Measurements from ENCODE around the gene KCNQ2.

The KCNQ2 gene

DNA sequence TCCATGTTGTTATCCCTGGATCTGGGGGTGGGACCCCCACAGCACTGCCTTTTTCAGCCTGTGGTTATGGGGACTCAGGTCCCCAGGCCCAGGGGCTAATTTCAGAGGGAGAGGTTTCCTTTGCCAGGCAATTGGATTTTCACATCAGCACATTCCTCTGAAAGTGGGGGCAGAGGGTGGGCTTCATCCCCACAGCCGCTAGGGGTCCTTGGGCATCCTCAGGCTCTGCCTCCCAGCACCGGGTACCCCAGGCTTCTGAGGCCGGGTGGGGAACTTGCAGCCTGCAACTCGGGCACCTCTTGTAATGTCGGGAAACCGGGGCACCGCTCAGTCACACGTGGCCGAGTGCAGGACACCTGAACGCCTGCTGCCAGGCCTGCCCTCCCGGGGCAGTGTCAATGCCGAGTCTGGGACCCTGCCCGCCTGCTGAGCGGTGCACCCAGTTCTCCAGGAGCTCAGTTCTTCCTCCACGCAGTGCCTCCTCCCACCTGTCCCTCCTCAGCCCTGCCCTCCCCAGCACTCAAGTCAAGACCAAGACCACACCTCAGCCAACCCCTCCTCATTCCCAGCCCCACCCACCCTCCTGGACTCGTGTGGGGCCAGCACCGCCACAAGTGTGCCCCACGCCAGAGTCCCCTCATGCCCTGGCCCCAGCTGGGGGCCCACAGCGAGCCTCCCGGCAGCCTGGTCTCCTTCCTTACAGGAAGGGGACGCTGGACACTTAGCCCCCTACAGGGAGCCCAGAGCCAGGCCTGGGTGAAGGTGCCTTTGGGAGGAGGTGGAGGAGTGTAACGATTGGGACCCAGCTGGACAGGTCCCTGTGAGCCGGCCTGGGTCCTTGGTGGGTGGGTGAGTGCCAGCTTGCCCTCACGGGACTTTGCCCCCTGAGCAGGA lies 102.5 kb downstream of the KCNQ2 start:
- Histone ChIP-seq H3K79me2 (ENCODE audit: low read length) (no peaks in the 10 kb centered on the region), H3K36me3 (replicated peaks; ENCODE audit: low read depth, low read length) (no peaks in the 10 kb centered on the region), H3K4me3 (ENCODE audit: low read length) (no peak overlapping the region), H3K27ac (ENCODE audit: low read length) (no peak overlapping the region), H2AFZ (ENCODE audit: low read depth, low read length) (no peak overlapping the region), H3K4me2 (ENCODE audit: low read length) (no peak overlapping the region), H3K9me3 (ENCODE audit: insufficient read depth, low read length) (no peaks in the 10 kb centered on the region), H3K4me1 (ENCODE audit: low read length) (no peaks in the 10 kb centered on the region), H3K9ac (ENCODE audit: low read length) (no peak overlapping the region), H4K20me1 (ENCODE audit: insufficient read depth, low read length) (no peaks in the 10 kb centered on the region), H3K27me3 (ENCODE audit: low read depth, low read length) (peaks cover 3% of the 10 kb centered on the region; the same call in 1 of the 2 replicates)
- TF ChIP-seq, protein P1, sequence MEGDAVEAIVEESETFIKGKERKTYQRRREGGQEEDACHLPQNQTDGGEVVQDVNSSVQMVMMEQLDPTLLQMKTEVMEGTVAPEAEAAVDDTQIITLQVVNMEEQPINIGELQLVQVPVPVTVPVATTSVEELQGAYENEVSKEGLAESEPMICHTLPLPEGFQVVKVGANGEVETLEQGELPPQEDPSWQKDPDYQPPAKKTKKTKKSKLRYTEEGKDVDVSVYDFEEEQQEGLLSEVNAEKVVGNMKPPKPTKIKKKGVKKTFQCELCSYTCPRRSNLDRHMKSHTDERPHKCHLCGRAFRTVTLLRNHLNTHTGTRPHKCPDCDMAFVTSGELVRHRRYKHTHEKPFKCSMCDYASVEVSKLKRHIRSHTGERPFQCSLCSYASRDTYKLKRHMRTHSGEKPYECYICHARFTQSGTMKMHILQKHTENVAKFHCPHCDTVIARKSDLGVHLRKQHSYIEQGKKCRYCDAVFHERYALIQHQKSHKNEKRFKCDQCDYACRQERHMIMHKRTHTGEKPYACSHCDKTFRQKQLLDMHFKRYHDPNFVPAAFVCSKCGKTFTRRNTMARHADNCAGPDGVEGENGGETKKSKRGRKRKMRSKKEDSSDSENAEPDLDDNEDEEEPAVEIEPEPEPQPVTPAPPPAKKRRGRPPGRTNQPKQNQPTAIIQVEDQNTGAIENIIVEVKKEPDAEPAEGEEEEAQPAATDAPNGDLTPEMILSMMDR (IDR thresholded peaks at IDR 0.05; ENCODE audit: low read depth, low read length) = no peak
- TF ChIP-seq EZH2phosphoT487 (IDR thresholded peaks at IDR 0.05; ENCODE audit: low read depth) = no peak

DNA sequence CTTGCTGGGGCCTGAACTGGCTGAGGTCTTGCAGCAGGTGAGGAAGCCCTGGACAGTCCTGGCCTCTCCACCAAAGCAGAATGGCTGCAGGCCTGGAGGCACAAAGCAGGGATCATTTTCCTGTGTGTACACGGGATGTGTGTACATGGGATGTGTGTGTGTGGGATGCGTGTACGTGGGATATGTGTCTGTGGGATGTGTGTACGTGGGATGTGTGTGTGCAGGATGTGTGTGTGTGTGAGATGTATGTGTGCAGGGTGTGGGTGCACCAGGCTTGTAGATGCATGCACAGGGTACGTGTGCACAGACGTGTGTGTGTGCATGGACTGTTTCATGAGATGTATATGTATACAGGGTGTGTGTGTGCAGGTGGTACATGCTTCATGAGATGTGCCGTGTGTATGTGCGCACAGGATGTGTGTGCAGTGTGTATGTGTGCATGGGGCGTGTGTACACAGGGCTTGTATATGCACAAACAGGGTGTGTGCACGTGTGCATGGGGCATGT lies 103.4 kb downstream of the KCNQ2 start:
- Histone ChIP-seq H4K20me1 (ENCODE audit: insufficient read depth, low read length) (no peaks in the 10 kb centered on the region), H3K9me3 (ENCODE audit: insufficient read depth, low read length) (no peaks in the 10 kb centered on the region), H3K4me1 (ENCODE audit: low read length) (no peaks in the 10 kb centered on the region), H3K9ac (ENCODE audit: low read length) (no peak overlapping the region), H3K4me3 (ENCODE audit: low read length) (no peak overlapping the region), H3K27ac (ENCODE audit: low read length) (no peak overlapping the region), H2AFZ (ENCODE audit: low read depth, low read length) (no peak overlapping the region), H3K79me2 (ENCODE audit: low read length) (no peaks in the 10 kb centered on the region), H3K4me2 (ENCODE audit: low read length) (no peak overlapping the region), H3K36me3 (replicated peaks; ENCODE audit: low read depth, low read length) (no peaks in the 10 kb centered on the region), H3K27me3 (ENCODE audit: low read depth, low read length) (peaks cover 3% of the 10 kb centered on the region; the same call in 1 of the 2 replicates)
- TF ChIP-seq, protein P1 (IDR thresholded peaks at IDR 0.05; ENCODE audit: low read depth, low read length) = no peak
- no peak for TF ChIP-seq EZH2phosphoT487 (IDR thresholded peaks at IDR 0.05; ENCODE audit: low read depth)

DNA sequence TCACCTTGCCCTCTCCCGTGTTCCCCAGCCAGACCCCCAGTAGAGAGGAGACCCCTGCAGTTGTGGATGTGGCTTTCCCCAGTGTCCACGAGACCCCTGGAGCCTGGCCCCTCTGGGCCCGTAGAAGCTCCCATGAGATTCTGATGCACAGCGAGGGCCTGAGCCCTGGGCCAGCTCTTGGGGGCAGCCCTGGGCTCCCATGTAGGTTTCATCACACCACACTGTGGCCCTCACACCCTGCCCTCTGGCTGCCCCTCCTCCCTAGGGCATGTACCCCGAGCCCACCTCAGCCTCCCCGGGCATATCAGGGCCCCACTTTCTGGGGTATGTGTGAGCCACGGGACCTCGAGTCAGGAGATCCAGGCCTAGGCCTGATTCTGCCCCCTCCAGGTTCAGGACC lies 104.3 kb downstream of the KCNQ2 start:
- Histone ChIP-seq H3K4me1 (ENCODE audit: low read length) (no peaks in the 10 kb centered on the region), H3K9ac (ENCODE audit: low read length) (no peak overlapping the region), H3K36me3 (replicated peaks; ENCODE audit: low read depth, low read length) (no peaks in the 10 kb centered on the region), H3K27me3 (ENCODE audit: low read depth, low read length) (peaks cover 3% of the 10 kb centered on the region; the same call in 1 of the 2 replicates), H3K4me2 (ENCODE audit: low read length) (no peak overlapping the region), H3K9me3 (ENCODE audit: insufficient read depth, low read length) (no peaks in the 10 kb centered on the region), H2AFZ (ENCODE audit: low read depth, low read length) (no peak overlapping the region), H3K79me2 (ENCODE audit: low read length) (no peaks in the 10 kb centered on the region), H3K27ac (ENCODE audit: low read length) (no peak overlapping the region), H4K20me1 (ENCODE audit: insufficient read depth, low read length) (no peaks in the 10 kb centered on the region), H3K4me3 (ENCODE audit: low read length) (no peak overlapping the region)
- TF ChIP-seq, protein P1 (IDR thresholded peaks at IDR 0.05; ENCODE audit: low read depth, low read length) = no peak
- no peak for TF ChIP-seq EZH2phosphoT487 (IDR thresholded peaks at IDR 0.05; ENCODE audit: low read depth)

DNA sequence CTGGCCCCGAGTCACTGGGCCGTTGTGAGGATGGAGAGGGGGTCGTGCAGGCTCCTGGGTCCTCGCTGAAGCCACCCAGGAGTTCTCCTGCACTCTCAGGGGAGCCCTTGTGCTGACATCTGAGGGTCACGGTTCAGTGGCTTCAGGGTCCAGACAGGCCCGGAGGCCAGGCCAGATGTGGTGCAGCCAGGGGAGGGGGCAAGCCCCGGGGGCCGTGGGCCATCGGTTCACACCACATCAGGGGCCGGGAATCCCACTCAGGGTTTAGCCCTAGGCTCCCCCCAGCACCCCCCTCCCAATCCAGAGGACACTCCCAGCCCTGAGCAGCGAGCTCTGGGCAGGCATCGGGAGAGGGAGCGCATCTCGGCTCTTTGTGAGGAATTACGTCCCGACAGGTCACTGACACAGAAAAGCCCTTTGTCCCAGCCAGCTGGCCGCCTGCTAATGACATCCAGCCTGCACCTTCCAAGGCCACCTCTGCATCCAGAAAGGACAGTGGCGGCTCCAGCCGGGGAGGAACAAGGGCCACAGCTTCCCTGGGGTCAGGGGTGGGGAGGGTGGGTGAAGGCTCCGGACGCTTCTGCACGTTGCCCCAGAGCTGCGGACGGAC lies 104.9 kb downstream of the KCNQ2 start:
- Histone ChIP-seq H2AFZ (ENCODE audit: low read depth, low read length) (no peak overlapping the region), H4K20me1 (ENCODE audit: insufficient read depth, low read length) (no peaks in the 10 kb centered on the region), H3K79me2 (ENCODE audit: low read length) (no peaks in the 10 kb centered on the region), H3K27me3 (ENCODE audit: low read depth, low read length) (no peaks in the 10 kb centered on the region), H3K36me3 (replicated peaks; ENCODE audit: low read depth, low read length) (no peaks in the 10 kb centered on the region), H3K9me3 (ENCODE audit: insufficient read depth, low read length) (no peaks in the 10 kb centered on the region), H3K4me1 (ENCODE audit: low read length) (no peaks in the 10 kb centered on the region), H3K4me3 (ENCODE audit: low read length) (no peak overlapping the region), H3K4me2 (ENCODE audit: low read length) (no peak overlapping the region), H3K27ac (ENCODE audit: low read length) (no peak overlapping the region), H3K9ac (ENCODE audit: low read length) (no peak overlapping the region)
- TF ChIP-seq, protein P1 (IDR thresholded peaks at IDR 0.05; ENCODE audit: low read depth, low read length) = no peak
- no peak for TF ChIP-seq EZH2phosphoT487 (IDR thresholded peaks at IDR 0.05; ENCODE audit: low read depth)

All from OCI-LY3 (cell line).